HG03442 (cell line): Measurements from ENCODE around the gene STAB1.

Experiments used
- ATAC-seq: cut with Tn5 transposase; IDR thresholded peaks from one replicate; pipeline ENCODE4 v1.9.1; 2021; ENCODE audit warnings: mild to moderate bottlenecking, moderate library complexity; ENCODE audit not compliant: unreplicated experiment

STAB1 gene

DNA sequence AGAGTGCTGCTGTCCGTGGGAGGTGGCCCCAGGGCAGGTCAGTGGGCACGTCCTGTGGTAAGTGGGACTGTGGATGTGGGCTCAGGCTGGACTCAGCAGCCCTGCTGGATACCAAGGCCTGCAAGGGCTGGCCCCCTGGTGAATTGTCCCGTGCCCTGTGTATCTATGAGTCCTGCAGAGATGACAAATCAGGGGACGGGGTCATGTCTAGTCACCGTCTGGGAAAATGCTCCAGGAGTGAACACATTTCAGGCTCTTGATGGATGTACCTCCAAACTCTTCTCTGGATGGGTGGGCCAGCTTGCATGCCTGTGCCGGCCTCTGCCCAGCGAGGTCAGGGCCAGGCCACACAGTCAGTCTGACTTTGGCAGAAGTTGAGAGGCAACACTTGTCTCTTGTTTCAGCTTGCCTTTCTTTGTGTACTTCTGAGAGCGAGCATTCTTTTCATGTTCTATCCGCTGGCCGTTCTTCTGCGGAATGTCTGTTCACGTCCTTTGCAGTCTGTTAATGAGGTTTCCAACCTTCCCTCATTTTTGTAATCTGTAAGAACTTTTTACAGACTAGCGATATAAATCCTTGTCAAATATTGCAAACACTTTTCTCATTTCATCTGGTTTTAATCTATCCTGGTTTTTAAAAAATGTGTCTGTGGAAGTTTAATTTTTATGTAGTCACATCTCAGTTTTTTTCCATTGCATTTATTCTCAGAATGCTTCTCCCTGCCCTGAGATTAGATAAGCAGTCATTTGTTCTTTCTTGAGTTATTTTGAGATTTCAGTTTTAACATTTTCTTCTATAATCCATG, 11.4 kb upstream of the STAB1 start:
- no peak for ATAC-seq

DNA sequence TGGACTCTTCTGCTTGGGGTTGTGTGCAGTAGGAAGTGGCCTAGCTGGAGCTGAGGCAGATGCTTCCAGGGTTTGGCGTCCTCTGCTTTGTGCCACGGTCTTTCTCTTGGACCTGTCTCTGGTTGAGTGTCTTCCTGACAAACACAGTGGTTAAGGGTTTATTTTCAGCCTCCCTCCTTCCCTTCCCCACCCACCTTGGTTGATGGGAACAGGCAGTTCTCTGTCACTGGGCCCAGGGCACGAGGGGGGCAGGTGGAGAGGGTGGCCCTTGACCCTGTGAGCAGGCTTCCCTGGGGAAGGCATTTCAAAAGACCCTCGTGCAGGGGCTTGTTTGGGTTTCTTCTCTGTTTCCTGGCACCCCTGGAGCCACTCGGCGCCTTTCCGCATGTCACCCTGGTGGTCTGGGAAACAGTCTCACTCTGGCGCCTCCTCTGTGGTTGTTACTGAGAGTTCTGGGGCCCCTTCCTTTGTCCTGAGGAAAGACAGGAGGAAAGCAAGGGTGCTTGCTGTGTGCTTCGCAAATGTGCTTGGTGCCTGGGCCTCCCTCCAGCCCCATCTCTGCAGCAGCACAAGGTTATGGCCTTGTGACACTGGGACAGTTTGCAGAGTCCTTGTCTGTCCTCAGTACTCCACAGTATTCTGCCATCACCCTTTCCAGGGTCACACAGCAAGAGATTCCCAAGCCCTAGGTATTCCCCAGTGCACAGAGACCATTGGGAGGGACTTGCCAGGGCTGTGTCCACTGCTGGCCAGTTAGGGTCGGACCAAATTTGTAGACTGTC, 10.3 kb upstream of the STAB1 start:
- no peak for ATAC-seq

DNA sequence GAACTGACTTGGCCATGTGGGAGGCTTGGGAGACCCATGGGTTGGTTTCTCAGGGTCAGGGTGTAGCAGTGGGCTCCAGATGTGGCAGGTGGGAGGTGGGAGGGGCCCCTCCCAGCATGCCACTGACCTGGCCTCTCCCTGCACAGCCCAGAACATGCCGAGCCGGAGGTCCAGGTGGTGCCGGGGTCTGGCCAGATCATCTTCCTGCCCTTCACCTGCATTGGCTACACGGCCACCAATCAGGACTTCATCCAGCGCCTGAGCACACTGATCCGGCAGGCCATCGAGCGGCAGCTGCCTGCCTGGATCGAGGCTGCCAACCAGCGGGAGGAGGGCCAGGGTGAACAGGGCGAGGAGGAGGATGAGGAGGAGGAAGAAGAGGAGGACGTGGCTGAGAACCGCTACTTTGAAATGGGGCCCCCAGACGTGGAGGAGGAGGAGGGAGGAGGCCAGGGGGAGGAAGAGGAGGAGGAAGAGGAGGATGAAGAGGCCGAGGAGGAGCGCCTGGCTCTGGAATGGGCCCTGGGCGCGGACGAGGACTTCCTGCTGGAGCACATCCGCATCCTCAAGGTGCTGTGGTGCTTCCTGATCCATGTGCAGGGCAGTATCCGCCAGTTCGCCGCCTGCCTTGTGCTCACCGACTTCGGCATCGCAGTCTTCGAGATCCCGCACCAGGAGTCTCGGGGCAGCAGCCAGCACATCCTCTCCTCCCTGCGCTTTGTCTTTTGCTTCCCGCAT, 7.9 kb upstream of the STAB1 start:
- ATAC-seq, result no peak

DNA sequence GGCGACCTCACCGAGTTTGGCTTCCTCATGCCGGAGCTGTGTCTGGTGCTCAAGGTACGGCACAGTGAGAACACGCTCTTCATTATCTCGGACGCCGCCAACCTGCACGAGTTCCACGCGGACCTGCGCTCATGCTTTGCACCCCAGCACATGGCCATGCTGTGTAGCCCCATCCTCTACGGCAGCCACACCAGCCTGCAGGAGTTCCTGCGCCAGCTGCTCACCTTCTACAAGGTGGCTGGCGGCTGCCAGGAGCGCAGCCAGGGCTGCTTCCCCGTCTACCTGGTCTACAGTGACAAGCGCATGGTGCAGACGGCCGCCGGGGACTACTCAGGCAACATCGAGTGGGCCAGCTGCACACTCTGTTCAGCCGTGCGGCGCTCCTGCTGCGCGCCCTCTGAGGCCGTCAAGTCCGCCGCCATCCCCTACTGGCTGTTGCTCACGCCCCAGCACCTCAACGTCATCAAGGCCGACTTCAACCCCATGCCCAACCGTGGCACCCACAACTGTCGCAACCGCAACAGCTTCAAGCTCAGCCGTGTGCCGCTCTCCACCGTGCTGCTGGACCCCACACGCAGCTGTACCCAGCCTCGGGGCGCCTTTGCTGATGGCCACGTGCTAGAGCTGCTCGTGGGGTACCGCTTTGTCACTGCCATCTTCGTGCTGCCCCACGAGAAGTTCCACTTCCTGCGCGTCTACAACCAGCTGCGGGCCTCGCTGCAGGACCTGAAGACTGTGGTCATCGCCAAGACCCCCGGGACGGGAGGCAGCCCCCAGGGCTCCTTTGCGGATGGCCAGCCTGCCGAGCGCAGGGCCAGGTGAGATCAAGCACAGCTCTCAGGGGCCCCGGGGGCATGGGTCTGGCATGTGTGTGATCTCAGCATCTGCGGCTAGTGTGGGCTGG, 7.1 kb upstream of the STAB1 start:
- ATAC-seq, result no peak

DNA sequence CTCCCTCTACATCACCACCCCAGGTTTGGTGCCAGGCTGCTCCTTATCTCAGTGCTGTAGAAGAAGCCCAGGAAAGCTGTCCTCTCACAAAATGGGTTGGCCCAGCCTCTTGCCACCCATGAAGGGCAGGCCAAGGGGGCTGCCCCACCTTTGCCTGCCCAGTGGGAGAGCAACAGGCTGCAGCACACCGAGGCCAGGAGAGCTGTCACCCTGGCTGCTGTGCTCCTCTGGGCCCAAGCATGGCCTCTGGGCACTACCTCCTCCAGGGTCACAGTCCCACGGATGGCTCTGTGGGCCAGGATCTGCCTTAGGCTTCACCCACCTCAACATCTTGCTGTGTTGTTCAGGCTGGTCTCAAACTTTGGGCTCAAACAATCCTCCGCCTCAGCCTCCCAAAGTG, 6.4 kb upstream of the STAB1 start:
- no peak for ATAC-seq

DNA sequence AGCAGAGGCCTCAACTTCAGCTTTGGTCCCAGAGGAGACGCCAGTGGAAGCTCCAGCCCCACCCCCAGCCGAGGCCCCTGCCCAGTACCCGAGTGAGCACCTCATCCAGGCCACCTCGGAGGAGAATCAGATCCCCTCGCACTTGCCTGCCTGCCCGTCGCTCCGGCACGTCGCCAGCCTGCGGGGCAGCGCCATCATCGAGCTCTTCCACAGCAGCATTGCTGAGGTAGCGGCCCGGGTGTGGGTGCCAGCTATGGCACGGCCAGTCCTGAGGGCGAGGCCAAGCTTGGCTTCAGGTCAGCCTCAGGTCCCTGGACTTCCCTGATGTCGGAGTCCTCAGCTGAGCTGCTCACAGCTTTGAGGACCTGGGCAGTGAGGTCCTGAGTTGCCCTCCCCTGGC, 5.7 kb upstream of the STAB1 start:
- ATAC-seq, result no peak

DNA sequence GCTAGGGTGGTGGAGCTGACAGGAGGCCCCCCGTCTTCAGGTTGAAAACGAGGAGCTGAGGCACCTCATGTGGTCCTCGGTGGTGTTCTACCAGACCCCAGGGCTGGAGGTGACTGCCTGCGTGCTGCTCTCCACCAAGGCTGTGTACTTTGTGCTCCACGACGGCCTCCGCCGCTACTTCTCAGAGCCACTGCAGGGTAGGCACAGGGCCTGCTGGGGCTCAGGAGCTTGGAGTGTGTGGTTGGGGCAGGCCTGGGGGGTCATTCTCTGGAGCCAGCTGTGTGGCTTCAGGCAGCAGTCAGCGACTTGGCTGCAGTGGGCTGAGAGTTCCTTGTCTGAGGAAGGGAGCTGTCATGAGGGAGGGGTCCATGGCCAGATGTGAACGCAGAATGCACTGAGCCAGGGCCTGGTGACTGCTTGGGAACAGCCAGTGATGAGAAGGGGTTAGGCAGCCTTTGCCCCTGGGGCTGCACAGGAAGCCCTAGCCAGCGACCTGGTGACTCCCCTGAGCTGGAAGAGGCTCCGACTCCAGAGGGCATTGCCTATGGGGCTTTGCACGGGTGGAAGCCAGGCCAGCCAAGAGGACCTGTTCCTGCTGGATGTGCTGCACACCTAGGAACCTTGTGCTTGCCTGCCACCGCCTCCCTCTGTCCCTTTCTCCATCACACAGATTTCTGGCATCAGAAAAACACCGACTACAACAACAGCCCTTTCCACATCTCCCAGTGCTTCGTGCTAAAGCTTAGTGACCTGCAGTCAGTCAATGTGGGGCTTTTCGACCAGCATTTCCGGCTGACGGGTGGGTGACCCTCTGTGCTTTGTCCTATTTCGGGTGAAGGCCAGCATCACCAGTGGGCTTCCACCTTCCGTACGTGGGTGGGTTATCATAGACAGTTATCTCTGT, 4.9 kb upstream of the STAB1 start:
- no peak for ATAC-seq

DNA sequence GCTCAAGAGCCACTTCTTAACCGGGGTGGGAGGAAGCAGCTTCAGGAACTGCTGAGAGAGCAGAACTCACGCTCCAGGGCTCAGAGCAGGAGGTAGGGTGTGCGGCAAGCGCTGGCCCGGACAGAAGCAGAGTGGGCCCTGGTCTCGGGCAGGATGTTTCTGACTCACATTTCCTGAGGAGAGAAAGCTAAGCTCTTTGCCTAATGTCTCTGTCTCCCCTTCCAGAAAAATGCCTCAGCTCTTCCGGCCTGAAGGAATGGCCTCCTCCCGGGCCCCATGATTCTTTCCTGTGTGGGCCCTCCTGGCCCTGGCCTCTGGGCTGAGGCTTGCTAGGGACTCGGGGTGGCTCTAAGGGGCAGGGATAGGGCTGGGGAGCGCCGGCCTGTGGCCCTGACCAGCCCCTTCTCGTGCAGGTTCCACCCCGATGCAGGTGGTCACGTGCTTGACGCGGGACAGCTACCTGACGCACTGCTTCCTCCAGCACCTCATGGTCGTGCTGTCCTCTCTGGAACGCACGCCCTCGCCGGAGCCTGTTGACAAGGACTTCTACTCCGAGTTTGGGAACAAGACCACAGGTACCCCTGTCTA, 4.1 kb upstream of the STAB1 start:
- ATAC-seq, result no peak

DNA sequence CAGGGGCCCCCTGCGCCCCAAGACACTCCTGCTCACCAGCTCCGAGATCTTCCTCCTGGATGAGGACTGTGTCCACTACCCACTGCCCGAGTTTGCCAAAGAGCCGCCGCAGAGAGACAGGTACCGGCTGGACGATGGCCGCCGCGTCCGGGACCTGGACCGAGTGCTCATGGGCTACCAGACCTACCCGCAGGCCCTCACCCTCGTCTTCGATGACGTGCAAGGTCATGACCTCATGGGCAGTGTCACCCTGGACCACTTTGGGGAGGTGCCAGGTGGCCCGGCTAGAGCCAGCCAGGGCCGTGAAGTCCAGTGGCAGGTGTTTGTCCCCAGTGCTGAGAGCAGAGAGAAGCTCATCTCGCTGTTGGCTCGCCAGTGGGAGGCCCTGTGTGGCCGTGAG, 3.1 kb upstream of the STAB1 start:
- ATAC-seq, result no peak

DNA sequence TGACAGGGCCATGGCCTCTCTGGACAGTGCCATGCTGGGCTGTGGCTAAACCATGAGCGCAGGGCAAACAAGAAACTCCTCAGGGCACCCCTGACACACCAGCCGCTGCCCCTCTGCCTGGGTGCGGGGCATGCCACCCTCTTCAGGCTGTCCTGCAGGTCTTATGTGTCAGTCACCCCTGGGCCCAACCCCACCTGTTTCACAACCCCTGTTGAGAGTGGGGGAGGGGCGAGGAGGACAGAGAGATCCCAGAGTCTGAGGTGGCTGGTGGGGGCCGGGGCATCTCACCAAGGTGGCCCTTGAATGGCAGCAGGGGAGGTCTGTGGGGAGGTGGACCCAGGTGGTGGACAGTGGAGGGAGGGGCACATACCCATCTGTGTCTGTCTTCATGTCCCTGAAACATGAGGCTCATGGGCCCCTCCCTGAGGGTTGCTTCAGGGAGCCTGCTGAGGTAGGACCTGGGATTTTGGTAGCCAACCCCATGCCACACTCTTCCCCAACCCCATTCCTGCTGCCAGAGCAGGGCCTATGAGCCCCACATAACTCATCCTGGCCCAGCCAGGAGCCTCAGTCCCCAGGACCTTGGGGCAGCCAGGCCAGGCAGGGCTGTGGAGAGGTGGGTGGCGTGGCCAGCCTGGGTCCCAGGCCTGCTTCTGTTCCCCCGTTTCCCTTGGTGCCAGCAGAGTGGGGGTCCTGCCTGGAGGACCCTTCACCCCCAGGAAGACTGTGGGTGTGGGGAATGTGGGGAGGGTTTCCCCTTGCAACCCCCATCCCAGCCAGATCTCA, 1.7 kb upstream of the STAB1 start:
- ATAC-seq, result no peak

DNA sequence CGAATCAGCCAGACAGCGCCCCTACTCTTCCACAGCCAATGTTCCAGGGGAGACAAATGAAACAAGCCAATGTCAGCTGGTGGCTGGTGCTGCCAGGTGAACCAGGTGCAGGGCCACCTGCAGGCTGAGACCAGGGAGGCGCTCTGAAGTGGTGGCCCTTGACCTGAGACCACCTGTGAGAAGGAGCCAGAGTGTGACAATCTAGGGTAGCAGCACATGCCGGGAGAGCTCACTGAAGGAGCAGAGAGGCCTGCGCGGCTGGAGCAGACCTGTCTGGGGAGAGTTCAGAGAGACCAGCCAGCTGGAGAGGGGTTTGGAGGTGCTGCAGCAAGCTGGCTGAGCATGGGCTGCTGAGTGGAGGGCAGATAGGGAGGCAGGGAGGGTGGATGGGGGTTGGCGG, 693 bp upstream of the STAB1 start:
- ATAC-seq, result no peak

DNA sequence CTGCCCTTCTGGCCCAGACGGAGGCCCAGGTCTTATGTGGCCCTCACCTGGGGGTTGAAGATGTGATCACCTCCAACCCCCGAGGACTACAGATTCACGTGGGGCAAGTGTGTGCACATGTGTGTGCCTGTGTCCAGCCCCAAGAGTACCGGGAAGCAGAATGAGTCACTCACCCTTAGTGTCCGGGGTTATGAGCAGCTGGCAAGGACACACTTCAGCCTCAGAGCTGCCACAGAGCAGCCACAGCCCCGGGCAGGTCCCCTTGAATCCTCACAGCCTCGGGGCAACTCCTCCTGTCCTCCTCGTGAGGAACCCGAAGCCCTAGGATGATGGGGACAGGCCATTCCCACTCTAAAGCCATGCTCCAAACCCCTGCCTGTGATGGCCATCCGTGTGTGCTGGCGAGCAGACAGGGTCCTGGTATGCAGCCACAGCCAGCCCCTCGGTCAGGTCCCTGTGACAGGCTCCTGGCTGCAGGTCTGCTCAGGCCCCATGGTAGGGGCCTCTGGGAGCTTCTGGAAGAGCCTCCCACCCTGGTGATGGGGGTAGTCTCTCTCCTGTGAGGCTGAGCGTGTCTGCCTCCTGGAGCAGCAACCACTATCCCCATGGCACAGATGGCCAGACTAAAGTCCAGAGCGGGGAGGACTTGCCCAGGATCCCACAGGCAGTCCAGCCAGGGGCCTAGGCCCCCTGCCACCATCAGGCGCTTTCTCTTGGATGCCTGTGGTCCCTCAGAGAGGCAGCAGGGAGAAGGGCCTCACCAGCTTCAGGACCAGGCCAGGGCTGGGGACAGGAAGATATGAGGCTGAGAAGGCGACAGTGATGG, 852 bp downstream of the STAB1 start:
- ATAC-seq, result no peak

DNA sequence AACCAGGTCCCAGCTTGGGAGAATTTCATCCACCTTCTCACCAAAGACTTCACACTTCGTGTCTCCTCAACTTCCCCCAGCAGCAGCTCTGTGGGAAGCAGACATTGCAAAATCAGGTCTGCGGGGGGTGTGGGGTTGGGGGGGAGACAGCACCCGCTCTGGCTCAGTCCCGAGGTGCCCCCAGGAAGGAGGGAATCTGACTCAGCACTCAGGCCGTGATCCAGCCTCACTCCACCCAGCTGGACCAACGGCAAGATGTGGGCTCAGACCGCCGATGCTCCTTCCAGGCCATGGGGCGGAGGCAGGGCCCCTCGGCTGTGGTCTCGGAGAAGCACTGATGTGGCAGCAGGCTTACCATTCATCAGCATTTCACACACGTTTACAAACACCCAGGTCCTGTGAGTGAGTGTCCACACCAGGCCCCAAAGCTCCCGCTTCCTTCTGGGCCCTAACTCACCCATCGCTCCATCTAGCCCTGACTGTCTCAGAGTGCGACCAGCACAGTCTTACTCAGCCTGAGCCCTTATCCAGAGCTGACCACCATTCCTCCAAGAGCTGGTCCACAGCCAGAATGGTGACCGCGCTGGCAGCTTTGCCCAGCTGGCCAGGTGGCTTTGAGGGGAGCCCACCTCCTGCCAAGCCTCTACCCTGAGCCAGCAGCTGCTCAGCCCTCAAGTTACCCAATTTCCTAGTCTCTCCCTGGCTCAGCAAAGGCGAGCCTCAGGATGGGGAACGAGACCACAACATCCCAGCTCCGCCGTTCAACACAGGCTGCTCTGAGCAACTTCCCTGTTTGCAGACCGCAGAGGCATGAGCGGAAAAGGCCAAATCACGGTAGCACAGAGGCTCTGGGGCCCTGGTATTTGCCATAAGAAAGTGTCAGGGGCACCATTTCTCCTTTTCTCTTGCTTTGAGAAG, 3.3 kb downstream of the STAB1 start:
- no peak for ATAC-seq

DNA sequence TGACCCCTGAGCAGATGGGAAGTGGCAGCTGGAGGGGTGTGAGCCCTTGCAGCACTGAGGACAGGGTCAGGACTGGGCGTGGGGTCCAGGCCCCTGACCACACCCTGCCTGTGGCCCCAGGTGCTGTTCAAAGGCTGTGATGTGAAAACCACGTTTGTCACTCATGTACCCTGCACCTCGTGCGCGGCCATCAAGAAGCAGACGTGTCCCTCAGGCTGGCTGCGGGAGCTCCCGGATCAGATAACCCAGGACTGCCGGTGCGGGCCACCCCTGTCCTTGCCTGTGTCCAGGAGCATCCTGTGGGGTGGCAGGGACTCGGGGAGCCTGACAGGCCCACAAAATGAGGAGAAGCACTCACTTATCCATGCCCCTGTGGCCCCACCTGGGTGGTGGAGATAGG, 5.9 kb downstream of the STAB1 start:
- ATAC-seq, result no peak

DNA sequence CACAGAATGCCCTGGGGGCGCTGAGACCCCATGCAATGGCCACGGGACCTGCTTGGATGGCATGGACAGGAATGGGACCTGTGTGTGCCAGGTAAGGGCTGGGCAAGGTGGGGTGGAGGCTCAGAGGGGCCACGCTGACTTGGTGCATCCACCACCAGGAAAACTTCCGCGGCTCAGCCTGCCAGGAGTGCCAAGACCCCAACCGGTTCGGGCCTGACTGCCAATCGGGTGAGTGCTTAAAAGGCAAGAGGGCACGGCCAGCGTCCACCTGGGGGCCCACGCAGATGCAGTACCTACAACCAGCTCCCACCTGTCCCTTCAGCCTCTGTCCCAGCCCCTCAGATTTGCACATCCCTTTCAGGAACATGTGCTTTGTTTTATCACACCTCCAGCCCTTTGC, 6.9 kb downstream of the STAB1 start:
- ATAC-seq, result no peak

DNA sequence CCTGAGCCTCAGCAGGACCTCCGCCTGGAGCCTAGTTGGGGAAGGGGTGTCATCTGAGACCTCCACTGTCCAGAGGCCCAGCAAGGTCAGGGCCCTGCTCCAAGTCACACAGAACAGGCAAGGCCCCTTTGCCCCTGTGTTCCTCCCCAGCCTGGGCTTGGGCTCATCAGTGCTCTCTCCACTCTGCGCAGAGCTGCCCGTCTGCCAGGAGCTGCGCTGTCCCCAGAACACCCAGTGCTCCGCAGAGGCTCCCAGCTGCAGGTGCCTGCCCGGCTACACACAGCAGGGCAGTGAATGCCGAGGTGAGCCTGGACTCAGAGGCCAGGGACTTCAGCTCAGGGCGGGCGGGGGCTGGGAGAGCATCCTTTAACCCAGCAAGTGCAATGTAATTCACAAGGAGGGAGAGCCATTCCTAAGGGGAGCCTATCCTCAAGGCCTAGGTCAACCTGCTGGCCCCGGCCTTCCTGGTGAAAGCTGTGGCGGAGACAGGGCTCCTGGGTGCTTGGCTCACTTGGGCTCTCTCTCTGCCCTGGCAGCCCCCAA, 7.7 kb downstream of the STAB1 start:
- ATAC-seq, result no peak
